ENCODE data around the gene IL22.

DNA sequence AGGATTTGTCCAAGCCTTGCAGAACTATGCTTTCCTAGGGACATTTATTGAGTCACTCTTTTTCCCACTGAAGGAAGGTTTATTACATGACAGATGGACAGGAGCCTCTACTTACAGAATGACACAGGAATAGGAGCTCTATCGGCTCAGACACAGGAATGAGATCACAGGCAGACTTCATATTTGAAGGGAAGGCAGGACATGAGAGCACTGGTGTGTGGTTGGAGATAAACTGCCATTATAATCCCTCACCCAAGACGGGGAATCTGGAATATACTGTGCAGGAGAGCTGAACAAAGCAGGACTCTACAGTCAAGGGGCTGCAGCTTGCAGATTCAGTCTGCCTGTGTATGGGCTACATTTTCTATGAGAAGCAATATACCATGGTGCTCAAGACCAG lies 26.8 kb upstream of the IL22 start:
- TF ChIP-seq, protein P1, sequence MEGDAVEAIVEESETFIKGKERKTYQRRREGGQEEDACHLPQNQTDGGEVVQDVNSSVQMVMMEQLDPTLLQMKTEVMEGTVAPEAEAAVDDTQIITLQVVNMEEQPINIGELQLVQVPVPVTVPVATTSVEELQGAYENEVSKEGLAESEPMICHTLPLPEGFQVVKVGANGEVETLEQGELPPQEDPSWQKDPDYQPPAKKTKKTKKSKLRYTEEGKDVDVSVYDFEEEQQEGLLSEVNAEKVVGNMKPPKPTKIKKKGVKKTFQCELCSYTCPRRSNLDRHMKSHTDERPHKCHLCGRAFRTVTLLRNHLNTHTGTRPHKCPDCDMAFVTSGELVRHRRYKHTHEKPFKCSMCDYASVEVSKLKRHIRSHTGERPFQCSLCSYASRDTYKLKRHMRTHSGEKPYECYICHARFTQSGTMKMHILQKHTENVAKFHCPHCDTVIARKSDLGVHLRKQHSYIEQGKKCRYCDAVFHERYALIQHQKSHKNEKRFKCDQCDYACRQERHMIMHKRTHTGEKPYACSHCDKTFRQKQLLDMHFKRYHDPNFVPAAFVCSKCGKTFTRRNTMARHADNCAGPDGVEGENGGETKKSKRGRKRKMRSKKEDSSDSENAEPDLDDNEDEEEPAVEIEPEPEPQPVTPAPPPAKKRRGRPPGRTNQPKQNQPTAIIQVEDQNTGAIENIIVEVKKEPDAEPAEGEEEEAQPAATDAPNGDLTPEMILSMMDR (IDR thresholded peaks at IDR 0.05; ENCODE audit: insufficient read depth, low read depth, low read length): no peak
- no peak for TF ChIP-seq EZH2 (IDR thresholded peaks at IDR 0.05; ENCODE audit: insufficient read depth, low read length)
